ENCODE measurements around the gene SAMD8. TPM values are rescaled to one million over a fixed set of nuclear protein-coding genes. Genes with fewer than 3 reads are reported as not detected.

Gene SAMD8
- total RNA-seq, 1 experiment from 2014 or later: 32.0 TPM

- intact Hi-C loops (cut with micrococcal nuclease; ENCODE audit: unreplicated experiment) (no loop called here), in situ Hi-C loops (cut with HindIII; ENCODE audit: low pct_unique_long_range_greater_than_20kb, low sequenced_read_pairs) (no loop called here)
- Histone ChIP-seq H3K27me3 (ENCODE audit: control insufficient read depth, insufficient read depth, low read length) (no peaks in the 10 kb centered on the region), H3K4me3 (ENCODE audit: low read depth in 2 of 2, low read length in 2 of 2) (no peak overlapping the region), H3K27ac (ENCODE audit: low read length) (no peak overlapping the region), H3K9me3 (ENCODE audit: control insufficient read depth, insufficient read depth, low read depth, low read length) (no peaks in the 10 kb centered on the region), H3K4me1 (ENCODE audit: control insufficient read depth, insufficient read depth, low read length) (peaks cover 7% of the 10 kb centered on the region; the same call in 1 of the 2 replicates), H3K36me3 (ENCODE audit: control insufficient read depth, insufficient read depth, low read length) (no peaks in the 10 kb centered on the region)
- DNase-seq (ENCODE audit: low read depth, low spot score): no peak
- BruUV-seq (replicated peaks): no TSS peak
- ChIA-PET POLR2A (no interaction called here), CTCF (no interaction called here)
- ATAC-seq: no peak
- TF ChIP-seq TCF7L2 (IDR thresholded peaks at IDR 0.05; ENCODE audit: low read depth, low read length) (no peak), POLR2AphosphoS5 (IDR thresholded peaks at IDR 0.05; ENCODE audit: low read depth, low read length) (no peak), SIN3A (IDR thresholded peaks at IDR 0.05; ENCODE audit: borderline replicate concordance, insufficient read depth, low read depth, low read length) (no peak), REST (IDR thresholded peaks at IDR 0.05; ENCODE audit: insufficient read depth in 1 of 2, low read depth in 2 of 2, low read length in 1 of 2) (no peak), CTCF (IDR thresholded peaks at IDR 0.05) (no peak)
Observed at GRCh38 chr10:75101416-75102251, 9.8 kb upstream of the SAMD8 start.

GRCh38 chr10:75102830-75103673 is 8.4 kb upstream of the SAMD8 start:
- H3K27me3 ChIP-seq (ENCODE audit: control insufficient read depth, insufficient read depth, low read length): no peaks in the 10 kb centered on the region
- ATAC-seq: no peak
- in situ Hi-C loops (cut with HindIII; ENCODE audit: low pct_unique_long_range_greater_than_20kb, low sequenced_read_pairs) (no loop called here), intact Hi-C loops (cut with micrococcal nuclease; ENCODE audit: unreplicated experiment) (no loop called here)
- H3K27ac ChIP-seq (ENCODE audit: low read length): no peak overlapping the region
- H3K4me1 ChIP-seq (ENCODE audit: control insufficient read depth, insufficient read depth, low read length): peaks cover 7% of the 10 kb centered on the region; the same call in 1 of the 2 replicates
- POLR2A ChIA-PET: no interaction called here
- no TSS peak for BruUV-seq (replicated peaks)
- no peaks in the 10 kb centered on the region for H3K9me3 ChIP-seq (ENCODE audit: control insufficient read depth, insufficient read depth, low read depth, low read length)
- DNase-seq (ENCODE audit: low read depth, low spot score): no peak
- CTCF ChIA-PET: no interaction called here
- TF ChIP-seq POLR2AphosphoS5 (IDR thresholded peaks at IDR 0.05; ENCODE audit: low read depth, low read length) (no peak), SIN3A (IDR thresholded peaks at IDR 0.05; ENCODE audit: borderline replicate concordance, insufficient read depth, low read depth, low read length) (no peak), CTCF (IDR thresholded peaks at IDR 0.05) (no peak), TCF7L2 (IDR thresholded peaks at IDR 0.05; ENCODE audit: low read depth, low read length) (no peak)
- no peaks in the 10 kb centered on the region for H3K36me3 ChIP-seq (ENCODE audit: control insufficient read depth, insufficient read depth, low read length)
- no peak overlapping the region for H3K4me3 ChIP-seq (ENCODE audit: low read depth in 2 of 2, low read length in 2 of 2)

Data from Panc1 (cell line).